OCI-LY1 (cell line): ENCODE data around the gene NKTR.

ENCODE experiments used
- H2AFZ ChIP-seq: fragments of 200-600 bp; sonication (generic), shearing (Covaris generic); 2 replicates; pipeline ENCODE4 v1.6.0; 2014; ENCODE audit warnings: antibody characterized with exemption, mild to moderate bottlenecking, low read length
- H3F3A ChIP-seq: fragments of 200-600 bp; sonication (generic), shearing (Covaris generic); 2 replicates; pipeline ENCODE4 v1.6.0; 2014; ENCODE audit warnings: mild to moderate bottlenecking, antibody characterized with exemption, low read length, moderate library complexity; ENCODE audit not compliant: insufficient read depth
- H3K27ac ChIP-seq: fragments of 200-600 bp; sonication (generic); 2 replicates; pipeline ENCODE4 v1.5.1; 2014; ENCODE audit warnings: low read length, mixed run types, mild to moderate bottlenecking, low read depth; ENCODE audit not compliant: poor library complexity, severe bottlenecking
- H3K27me3 ChIP-seq: fragments of 200-600 bp; sonication (generic); 2 replicates; pipeline ENCODE4 v1.6.0; 2014; ENCODE audit warnings: antibody characterized with exemption, mild to moderate bottlenecking, low read length, moderate library complexity; ENCODE audit not compliant: insufficient read depth
- H3K36me3 ChIP-seq: fragments of 200-600 bp; sonication (generic); 2 replicates; pipeline ENCODE4 v1.6.1; 2014; ENCODE audit warnings: mild to moderate bottlenecking, antibody characterized with exemption, low read length, moderate library complexity, mixed read lengths; ENCODE audit not compliant: insufficient read depth
- H3K4me1 ChIP-seq: fragments of 200-600 bp; sonication (generic); 2 replicates; pipeline ENCODE4 v1.5.1; 2014; ENCODE audit warnings: mild to moderate bottlenecking, low read length, moderate library complexity; ENCODE audit not compliant: insufficient read depth, severe bottlenecking
- H3K4me2 ChIP-seq: fragments of 200-600 bp; sonication (generic), shearing (Covaris generic); 2 replicates; pipeline ENCODE4 v1.6.1; 2014; ENCODE audit warnings: low read length
- H3K4me3 ChIP-seq: fragments of 200-600 bp; sonication (generic); 2 replicates; pipeline ENCODE4 v1.5.1; 2014; ENCODE audit warnings: low read length, low read depth, mild to moderate bottlenecking, mixed read lengths; ENCODE audit not compliant: poor library complexity, severe bottlenecking
- H3K79me2 ChIP-seq: fragments of 200-600 bp; shearing (Covaris generic); 2 replicates; pipeline ENCODE4 v1.6.1; 2016; ENCODE audit warnings: mixed run types, low read length, mixed read lengths; ENCODE audit not compliant: insufficient read depth
- H3K9ac ChIP-seq: fragments of 200-600 bp; sonication (generic), shearing (Covaris generic); 2 replicates; pipeline ENCODE4 v1.6.1; 2014; ENCODE audit warnings: mild to moderate bottlenecking, low read length, mixed read lengths
- H3K9me2 ChIP-seq: fragments of 200-600 bp; sonication (generic), shearing (Covaris generic); 2 replicates; pipeline ENCODE4 v1.6.1; 2014; ENCODE audit warnings: low read depth, mild to moderate bottlenecking, low read length, mixed read lengths
- H3K9me3 ChIP-seq: fragments of 200-600 bp; shearing (Covaris generic); 2 replicates; pipeline ENCODE4 v1.6.1; 2014; ENCODE audit warnings: low read length, mixed read lengths
- H4K20me1 ChIP-seq: fragments of 200-600 bp; sonication (generic), shearing (Covaris generic); 2 replicates; pipeline ENCODE4 v1.6.0; 2016; ENCODE audit warnings: mild to moderate bottlenecking, low read length; ENCODE audit not compliant: insufficient read depth
- CTCF ChIP-seq: fragments of 200-600 bp; sonication (generic), shearing (Covaris generic); IDR thresholded peaks from 2 replicates; pipeline ENCODE4 v1.5.1; 2017; ENCODE audit warnings: mild to moderate bottlenecking, antibody characterized with exemption, low read length, moderate library complexity, mixed read lengths
- EZH2 ChIP-seq: fragments of 200-600 bp; sonication (generic), shearing (Covaris generic); IDR thresholded peaks from 2 replicates; pipeline ENCODE4 v1.8.0; 2017; ENCODE audit warnings: borderline replicate concordance, mixed run types, mild to moderate bottlenecking, antibody characterized with exemption, low read length, moderate library complexity, mixed read lengths

NKTR gene

GRCh38 chr3:42673082-42673481, 72.6 kb downstream of the NKTR start:
- no peaks in the 10 kb centered on the region for H3K9me3 ChIP-seq
- H3K79me2 ChIP-seq = no peaks in the 10 kb centered on the region
- no peaks in the 10 kb centered on the region for H3K27me3 ChIP-seq
- no peaks in the 10 kb centered on the region for H3K9me2 ChIP-seq
- H3F3A ChIP-seq = no peaks in the 10 kb centered on the region
- no peak overlapping the region for H3K4me3 ChIP-seq
- H3K4me1 ChIP-seq = no peaks in the 10 kb centered on the region
- TF ChIP-seq EZH2 (no peak), CTCF (no peak)
- H3K9ac ChIP-seq = no peak overlapping the region
- H2AFZ ChIP-seq = no peak overlapping the region
- H3K36me3 ChIP-seq = no peaks in the 10 kb centered on the region; the same call in 1 of the 2 replicates
- H4K20me1 ChIP-seq = no peaks in the 10 kb centered on the region
- no peak overlapping the region for H3K4me2 ChIP-seq
- no peak overlapping the region for H3K27ac ChIP-seq

GRCh38 chr3:42674146-42674545, 73.7 kb downstream of the NKTR start:
- no peaks in the 10 kb centered on the region for H3K9me3 ChIP-seq
- H3K36me3 ChIP-seq = no peaks in the 10 kb centered on the region; the same call in 1 of the 2 replicates
- H3K27me3 ChIP-seq = no peaks in the 10 kb centered on the region
- H3K9me2 ChIP-seq = no peaks in the 10 kb centered on the region
- no peak overlapping the region for H3K27ac ChIP-seq
- no peaks in the 10 kb centered on the region for H4K20me1 ChIP-seq
- H3K4me3 ChIP-seq = no peak overlapping the region
- no peaks in the 10 kb centered on the region for H3F3A ChIP-seq
- H3K9ac ChIP-seq = no peak overlapping the region
- H3K4me1 ChIP-seq = no peaks in the 10 kb centered on the region
- H3K4me2 ChIP-seq = no peak overlapping the region
- no peak overlapping the region for H2AFZ ChIP-seq
- no peak for TF ChIP-seq CTCF
- no peak for TF ChIP-seq EZH2
- H3K79me2 ChIP-seq = no peaks in the 10 kb centered on the region

- TF ChIP-seq EZH2 (no peak), CTCF (no peak)
- Histone ChIP-seq H3K27ac (no peak overlapping the region), H3K4me3 (no peak overlapping the region), H3K36me3 (no peaks in the 10 kb centered on the region; the same call in 1 of the 2 replicates), H3K9me2 (no peaks in the 10 kb centered on the region), H3K79me2 (no peaks in the 10 kb centered on the region), H3K27me3 (no peaks in the 10 kb centered on the region), H3K9me3 (no peaks in the 10 kb centered on the region), H4K20me1 (no peaks in the 10 kb centered on the region), H3K9ac (no peak overlapping the region), H3K4me1 (no peaks in the 10 kb centered on the region), H3F3A (no peaks in the 10 kb centered on the region), H3K4me2 (no peak overlapping the region), H2AFZ (no peak overlapping the region)
Measured at GRCh38 chr3:42675909-42676308, 75.4 kb downstream of the NKTR start.
